Endometrial microvascular endothelial cells (primary cell): ENCODE results near the gene FAP. TPM values are rescaled to one million over a fixed set of nuclear protein-coding genes. Genes with fewer than 3 reads are reported as not detected.

Source experiments
- in situ Hi-C: cut with HindIII; loops from 2 replicates; pipeline ENCODE4 v1.10.0; 2017; ENCODE audit warnings: low sequenced_read_pairs, low pct_unique_long_range_greater_than_20kb; ENCODE audit errors: inconsistent ontology term
- total RNA-seq: library from RNA; depleted of rRNA; stranded (reverse); fragments of >200 nt; gene quantifications from one replicate; pipeline ENCODE4 v1.2.3, GENCODE V29; 2015; ENCODE audit errors: inconsistent ontology term

FAP gene
- total RNA-seq = 30.1 TPM

DNA sequence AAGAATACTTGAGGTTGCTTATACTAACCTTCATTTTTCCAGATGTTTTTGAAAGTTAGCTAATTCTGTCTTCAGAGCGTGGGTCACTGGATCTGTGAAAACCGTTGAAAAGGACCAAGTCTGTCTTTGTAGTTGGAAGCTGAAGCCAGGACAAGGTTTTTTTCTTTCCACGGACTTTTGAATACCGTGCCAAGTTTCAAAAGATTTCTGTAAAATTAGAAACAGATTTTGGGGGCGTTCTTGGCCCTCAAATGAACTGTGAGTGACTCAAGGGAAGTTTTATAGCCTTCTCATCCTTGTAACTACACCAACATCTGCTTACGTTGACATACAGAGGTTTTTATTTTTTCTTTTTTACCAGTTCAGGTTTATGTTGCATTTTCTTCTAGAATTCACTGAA, at the start of gene FAP:
FAP (minus strand) TSS at position 152 of the 400 bp plus-strand sequence; CDS start at position 34, 118 bp downstream.
- in situ Hi-C loops = no loop called here

DNA sequence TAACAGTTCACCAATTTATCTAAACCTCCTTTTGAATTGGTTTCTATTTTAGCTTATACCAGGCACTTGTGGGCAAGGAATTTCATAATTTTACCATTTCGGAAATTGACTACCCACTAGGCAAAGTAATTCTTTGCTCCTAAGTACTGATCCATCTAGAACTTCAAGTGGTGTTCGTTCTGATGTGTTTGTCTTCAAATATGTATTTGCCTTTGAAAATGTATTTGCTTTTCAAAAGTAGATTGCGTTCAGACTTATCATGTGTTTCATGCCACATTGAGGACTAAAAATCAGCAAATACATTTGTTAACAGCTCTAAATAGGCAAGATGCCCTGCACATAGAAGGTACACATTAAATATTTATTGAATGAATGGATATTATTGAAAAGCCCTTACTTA, 48.5 kb upstream of the FAP start:
- in situ Hi-C loops = no loop called here

DNA sequence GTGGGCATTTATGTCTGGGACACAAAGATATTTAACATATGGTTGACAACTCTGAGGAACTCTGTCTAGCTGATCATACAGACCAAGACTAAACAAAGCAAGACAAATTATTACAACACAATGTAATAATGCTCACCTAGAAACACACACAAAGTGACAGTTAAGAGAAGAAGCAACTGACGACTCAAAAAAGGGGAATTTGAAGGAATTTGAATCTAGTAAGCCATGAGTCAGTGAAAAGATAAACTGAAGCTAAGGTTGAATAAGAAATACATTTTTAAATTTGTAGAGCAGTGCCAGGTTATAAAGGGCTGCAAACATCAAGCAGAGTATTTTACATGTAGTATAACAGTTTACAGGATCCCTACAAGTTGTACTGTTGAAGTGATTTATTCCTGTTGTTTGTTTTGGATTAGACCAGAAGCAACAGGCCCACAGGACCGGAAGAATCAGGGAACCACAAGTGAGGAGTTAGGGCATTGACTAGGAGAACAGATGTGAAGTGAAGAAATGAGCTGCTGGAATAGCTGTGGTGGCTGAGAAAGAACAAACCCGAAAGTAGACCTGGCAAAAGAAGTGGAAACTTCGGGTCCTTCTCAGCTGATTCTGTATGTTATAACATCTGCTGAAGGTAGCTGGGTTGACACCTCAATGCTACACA, 39.6 kb upstream of the FAP start:
- in situ Hi-C loops = no loop called here

DNA sequence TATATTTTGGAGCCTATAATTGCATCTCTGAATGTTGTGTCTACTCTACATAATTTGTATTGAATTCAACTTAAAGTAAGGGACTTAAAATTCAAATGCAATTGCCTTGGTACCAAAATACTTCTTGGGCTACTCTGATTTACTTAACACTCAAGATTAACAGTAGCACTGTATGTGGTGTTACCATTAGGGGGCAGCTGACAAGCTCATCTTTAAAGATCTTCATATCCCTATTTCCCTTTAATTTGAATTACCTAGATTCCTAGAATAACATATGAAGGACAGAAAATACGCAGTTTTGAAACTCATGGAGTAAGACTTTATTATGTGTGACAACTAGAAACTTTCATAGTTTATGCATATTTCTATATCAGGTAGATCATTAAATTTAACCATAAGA, 37.4 kb upstream of the FAP start:
- in situ Hi-C loops = no loop called here

DNA sequence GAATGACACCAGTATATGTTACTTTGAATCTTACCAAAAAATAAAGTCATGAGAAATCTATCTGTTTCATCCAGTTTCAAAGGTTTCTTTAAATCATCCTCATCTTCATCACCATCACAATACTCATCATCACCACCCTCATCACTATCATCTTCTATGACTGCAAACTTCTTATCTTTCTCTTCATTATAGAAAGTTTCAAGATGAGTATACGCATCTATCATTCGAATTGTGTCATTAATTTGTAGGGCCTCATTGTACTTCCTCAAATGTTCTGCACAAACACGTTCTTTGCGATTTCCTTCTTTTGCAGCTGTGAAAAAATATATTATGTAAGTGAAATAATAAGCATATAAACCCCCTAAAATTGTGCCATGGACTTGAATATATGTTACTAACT, 34.1 kb upstream of the FAP start:
- in situ Hi-C loops = no loop called here

DNA sequence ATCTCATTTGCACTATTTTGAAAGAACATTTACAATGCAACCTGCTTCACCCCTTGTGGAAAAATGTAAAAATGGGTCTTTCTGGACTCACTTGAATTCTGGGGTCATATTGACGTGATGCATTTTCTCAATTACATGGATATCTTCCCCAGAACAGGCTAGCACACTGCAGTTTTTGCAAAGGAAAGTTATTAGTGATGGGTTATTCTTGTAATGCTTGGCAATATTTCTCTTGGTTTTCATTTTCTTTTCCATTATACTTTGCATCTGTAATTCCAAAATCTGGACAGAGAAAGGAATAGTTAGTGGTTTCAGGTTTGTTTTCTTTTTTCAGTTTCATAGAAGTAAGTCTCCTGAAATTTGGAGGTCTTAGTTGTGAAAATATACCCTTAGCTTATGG, 24.8 kb upstream of the FAP start:
- in situ Hi-C loops = no loop called here

GRCh38 chr2:162267496-162267895, 24.3 kb upstream of the FAP start:
- in situ Hi-C loops = no loop called here

DNA sequence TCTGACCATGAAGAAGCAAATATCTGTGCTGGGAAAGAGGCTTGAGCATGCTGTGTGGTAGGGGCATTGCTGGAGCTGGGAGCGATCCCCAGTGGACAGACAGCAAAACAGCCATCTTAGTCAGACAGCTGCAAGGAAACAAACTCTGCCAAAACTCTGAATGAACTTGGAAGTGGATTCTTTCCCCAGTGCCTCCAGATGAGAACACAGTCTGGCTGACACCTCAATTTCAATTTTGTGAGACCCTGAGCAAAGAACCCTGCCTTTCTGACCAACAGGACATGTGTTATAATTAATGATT, 23.2 kb upstream of the FAP start:
- in situ Hi-C loops = no loop called here

GRCh38 chr2:162265666-162266459, 22.6 kb upstream of the FAP start:
- in situ Hi-C loops = no loop called here

DNA sequence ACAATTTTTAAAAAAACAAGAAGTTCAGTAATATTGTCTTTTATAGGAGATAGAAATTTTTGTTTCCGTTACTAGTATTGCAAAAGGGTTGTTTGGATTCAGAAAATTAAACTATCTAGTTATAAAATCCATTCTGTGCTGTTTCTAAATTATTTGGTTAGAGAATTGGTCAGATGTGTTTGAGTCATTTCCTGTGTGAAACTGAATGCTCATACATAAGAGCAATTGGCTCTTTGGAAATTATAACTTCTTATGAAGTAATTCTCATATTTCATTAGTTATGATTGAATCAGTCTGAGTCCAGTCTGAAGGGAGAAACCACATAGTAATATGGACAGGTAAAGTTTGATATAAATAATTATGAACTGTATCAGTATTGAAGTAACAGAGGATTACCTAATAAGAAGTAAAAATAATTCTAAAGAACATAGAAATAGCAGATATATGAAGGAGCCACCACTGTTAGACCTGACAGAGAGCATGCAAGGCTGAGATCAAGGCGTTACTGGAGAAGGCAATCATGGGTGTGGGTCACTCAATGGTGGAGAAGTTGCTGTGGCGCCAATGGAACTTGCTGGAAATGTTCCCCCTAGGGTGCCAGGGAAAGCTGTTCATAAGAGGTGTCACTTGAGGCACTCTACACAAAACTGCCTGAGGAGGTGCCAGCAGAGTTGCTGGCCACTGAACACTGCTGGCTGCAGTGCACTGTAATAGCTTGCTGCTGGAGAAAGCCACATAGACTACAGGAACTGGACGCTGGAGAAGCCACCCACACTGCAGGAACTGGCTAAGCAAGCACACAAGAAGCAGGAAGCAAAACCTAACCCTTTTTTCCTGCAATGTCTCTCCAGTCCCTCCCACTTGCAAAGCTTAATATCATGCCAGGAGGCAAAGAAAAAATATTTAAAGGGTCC, 18.0 kb upstream of the FAP start:
- in situ Hi-C loops = no loop called here

- in situ Hi-C loops = no loop called here
Observed at GRCh38 chr2:162258686-162259085, 15.4 kb upstream of the FAP start.

DNA sequence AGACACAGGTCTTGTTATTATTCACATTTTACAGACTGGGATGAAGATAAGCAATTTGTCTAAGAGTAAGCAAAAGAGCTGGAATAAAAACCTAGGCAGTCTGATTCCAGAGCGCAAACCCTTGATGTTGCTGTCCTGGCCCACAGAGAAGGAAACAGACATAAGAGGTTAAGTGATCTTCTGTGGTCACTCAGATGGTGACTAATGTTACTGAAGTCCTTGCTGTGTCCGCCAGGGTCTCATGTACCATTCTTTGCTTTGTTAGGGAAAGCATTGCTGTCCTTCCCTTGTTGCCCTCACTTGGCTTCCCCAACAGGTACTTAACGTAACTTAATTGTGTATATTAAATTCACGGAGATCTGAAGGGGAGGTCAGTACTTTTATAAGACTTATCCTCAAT, 14.9 kb upstream of the FAP start:
- in situ Hi-C loops = no loop called here

- in situ Hi-C loops = no loop called here
Observed at GRCh38 chr2:162257425-162257824, 14.2 kb upstream of the FAP start.

DNA sequence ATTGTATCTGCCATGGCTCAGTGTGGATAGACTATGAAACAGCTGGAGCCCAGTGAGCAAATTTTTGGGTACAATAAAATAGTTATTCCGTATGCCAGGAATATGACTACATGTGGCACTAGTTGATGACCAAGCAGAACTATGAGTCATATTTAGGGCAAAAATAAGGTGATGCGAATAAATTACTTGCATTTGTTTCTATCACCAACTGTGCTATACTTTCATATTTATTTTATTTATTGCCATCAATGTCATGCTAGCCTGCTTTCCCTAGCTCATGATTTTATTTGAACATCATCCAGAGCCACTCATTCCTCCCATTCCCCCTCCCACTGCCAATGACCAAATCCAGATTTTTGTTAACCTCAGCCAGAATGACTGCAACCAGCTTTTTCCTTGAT, 13.3 kb upstream of the FAP start:
- in situ Hi-C loops = no loop called here

GRCh38 chr2:162254236-162254871, 11.1 kb upstream of the FAP start:
- in situ Hi-C loops = no loop called here

GRCh38 chr2:162253435-162253834, 10.2 kb upstream of the FAP start:
- in situ Hi-C loops = no loop called here

- in situ Hi-C loops = no loop called here
Observed at GRCh38 chr2:162252153-162252552, 8.9 kb upstream of the FAP start.

- in situ Hi-C loops = no loop called here
Observed at GRCh38 chr2:162245781-162246180, 2.5 kb upstream of the FAP start.

GRCh38 chr2:162245061-162245460, 1.8 kb upstream of the FAP start:
- in situ Hi-C loops = no loop called here
